ENCODE measurements around the gene PRODH.
"Not testable (repeated sequence)": the region's sequence is repeated elsewhere in the genome, so short reads cannot be mapped to it uniquely, and the experiment has no call there.

PRODH gene, protein sequence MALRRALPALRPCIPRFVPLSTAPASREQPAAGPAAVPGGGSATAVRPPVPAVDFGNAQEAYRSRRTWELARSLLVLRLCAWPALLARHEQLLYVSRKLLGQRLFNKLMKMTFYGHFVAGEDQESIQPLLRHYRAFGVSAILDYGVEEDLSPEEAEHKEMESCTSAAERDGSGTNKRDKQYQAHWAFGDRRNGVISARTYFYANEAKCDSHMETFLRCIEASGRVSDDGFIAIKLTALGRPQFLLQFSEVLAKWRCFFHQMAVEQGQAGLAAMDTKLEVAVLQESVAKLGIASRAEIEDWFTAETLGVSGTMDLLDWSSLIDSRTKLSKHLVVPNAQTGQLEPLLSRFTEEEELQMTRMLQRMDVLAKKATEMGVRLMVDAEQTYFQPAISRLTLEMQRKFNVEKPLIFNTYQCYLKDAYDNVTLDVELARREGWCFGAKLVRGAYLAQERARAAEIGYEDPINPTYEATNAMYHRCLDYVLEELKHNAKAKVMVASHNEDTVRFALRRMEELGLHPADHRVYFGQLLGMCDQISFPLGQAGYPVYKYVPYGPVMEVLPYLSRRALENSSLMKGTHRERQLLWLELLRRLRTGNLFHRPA

DNA sequence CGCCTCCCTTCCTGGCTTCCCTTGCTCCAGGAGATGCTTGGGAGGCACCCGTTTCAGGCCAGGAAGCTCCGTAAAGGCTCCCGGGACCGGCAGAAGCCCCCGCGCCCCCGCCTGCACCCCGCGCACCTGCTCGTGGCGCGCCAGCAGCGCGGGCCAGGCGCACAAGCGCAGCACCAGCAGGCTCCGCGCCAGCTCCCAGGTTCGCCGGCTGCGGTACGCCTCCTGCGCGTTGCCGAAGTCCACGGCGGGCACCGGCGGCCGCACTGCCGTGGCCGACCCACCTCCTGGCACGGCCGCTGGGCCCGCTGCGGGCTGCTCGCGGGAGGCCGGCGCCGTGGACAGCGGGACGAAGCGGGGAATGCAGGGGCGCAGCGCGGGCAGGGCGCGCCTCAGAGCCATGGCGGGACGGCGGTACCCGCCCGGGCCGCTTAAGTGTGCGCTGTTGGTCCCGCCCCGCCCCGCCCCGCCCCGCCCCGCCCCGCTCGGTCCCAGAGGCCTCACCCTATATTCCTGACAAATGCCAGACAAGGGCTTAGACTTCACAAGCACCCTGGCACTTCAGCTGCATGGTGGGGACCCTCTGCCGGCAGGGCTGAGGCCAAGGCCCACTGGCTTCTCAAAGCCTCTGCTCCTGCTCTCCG lies at the start of gene PRODH:
TSS of gene PRODH (minus strand) at position 405 of the 641 bp plus-strand sequence. CDS start at position 399, 6 bp downstream.
- no peak for DNase-seq

DNA sequence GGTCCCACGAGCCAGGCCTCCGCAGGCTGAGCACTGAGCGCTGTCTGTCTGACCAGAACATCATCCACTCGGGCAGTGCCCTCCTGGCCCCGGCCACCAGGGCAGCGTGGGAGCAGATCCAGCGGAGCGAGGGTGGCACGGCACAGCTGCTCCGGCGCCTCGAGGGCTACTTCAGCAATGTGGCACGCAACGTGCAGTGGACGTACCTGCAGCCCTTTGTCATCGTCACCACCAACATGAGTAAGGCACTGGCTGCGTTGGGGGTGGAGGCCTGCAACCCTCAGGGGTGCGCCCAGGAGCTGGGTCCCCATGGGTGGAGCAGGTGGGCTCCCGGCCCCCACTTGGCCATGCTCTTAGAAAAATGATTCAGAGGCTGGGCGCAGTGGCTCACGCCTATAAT lies 49.7 kb upstream of the PRODH start:
- DNase-seq = no peak

DNA sequence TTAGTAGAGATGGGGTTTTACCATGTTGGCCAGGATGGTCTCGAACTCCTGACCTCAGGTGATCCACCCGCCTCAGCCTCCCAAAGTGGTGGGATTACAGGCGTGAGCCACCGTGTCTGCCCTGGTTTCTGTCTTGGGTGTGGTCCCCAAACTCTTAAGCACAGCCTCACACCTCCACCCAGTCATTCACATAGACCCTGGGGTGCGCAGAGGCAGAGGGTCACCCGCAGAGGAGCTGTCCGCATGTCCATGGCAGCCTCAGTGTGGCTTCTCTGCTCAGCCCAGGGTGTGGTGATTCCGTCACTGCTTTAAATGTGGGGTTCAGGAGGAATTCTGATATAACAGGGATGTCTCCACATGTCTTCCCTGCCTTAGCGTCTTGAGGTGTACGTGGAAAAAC lies 48.5 kb upstream of the PRODH start:
- no peak for DNase-seq

DNA sequence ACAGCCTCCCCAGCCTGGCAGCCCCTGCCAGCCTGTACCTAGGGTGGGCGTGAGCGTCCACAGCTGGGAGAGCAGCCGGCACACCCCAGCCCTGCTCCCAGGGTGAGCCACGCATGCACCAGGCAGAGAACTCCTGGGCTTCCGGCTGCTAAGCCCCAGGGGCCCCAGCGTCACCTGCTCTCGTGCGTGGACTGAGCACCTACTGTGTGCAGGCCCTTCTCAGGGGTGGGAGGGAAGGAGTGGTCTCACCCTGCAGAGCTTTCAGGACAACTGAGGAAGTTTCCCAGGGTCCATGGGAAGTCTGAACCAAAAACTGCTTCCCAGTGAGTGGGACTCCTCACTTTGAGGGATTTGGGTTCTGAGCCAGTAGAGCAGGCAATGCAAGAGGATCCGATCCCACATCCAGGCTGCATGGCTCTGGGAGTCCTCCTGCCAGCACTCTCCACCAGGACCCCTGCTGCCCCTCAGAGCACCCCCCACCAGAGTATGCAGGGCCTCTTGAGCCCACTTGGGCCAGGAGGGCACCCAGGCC lies 47.1 kb upstream of the PRODH start:
- DNase-seq = no peak

DNA sequence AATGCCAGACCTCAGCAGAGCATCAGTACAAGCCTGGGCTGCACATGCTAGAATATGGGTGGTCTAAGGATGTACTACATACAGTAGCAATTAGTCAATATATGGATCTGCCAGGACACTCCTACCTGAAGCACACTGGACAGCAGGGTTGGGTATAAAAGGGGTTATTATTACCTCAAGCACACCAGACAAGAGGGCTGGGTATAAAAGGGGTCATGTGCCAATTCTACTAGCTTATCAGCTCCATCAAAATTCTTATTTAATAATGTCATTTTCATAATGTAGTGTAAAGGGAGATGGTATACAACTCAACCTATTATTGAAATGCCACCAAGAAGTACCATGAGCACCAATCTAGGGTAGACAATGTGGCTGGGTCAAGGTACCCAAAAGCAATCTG lies 44.7 kb upstream of the PRODH start:
- DNase-seq = no peak

DNA sequence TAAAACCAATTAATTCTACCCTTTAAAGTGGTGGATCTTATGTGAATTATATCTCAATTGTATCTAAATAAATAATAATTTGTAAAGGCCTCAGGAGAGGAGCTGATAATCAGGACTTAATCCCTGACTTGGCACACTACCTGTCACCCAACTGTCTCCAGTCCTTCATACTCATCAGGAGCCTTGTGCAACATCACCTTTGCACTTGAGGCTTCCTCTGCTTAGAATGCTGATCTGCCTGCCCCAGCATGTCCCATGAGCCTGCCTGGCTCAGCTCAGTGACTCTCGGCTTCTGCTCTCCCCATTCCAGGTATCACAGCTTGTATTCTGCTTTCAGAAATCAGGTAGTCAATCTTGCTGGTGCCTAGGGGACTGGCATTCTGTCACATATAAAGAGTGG lies 43.9 kb upstream of the PRODH start:
- no peak for DNase-seq

DNA sequence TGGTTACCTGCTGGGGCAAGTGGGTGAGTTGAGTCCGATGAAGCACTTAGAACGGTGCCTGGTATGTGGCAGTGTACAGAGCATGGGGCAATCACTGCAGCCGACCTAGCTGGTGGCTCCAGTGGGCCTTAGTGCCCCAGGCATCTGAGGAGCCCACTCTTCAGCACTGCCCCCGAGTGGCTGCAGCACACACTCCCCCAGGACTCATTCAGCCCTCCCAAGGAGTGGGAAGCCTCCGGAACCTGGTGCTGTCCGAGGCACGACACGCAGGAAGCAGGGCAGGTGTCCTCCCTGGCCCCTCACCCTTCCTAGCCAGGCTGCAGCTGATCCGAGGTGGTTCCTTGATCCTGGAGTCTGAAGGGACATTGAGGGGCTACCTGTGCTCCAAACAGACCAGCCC lies 42.4 kb upstream of the PRODH start:
- no peak for DNase-seq

DNA sequence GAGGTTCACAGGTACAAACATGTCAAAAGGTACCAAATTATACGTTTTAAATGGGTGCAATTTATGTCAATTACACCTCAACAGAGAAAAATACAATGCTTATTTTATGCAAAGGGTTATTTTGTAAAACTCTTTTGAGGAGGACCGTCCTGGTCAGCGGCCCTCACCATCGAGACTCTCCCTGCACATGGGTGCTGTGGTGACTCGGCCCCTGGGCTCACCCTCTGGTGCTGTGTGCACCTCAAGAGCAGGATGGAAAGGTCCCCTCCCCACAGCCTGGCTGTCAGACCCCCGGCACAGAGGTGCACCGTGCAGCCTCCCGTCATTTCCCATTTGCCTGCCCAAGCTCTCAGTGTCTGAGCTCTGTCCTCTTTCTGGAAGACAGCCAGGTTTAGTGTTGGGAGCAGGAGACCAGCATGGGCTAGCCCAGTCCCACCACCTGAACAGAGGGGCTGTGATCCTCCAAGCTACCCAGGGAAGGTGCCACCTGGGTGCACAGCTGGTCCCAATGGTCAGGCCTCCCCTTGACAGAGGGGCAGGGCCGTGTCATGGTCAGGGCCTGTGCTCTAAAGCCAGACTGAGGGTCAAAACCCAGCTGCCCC lies 41.8 kb upstream of the PRODH start:
- DNase-seq = no peak

DNA sequence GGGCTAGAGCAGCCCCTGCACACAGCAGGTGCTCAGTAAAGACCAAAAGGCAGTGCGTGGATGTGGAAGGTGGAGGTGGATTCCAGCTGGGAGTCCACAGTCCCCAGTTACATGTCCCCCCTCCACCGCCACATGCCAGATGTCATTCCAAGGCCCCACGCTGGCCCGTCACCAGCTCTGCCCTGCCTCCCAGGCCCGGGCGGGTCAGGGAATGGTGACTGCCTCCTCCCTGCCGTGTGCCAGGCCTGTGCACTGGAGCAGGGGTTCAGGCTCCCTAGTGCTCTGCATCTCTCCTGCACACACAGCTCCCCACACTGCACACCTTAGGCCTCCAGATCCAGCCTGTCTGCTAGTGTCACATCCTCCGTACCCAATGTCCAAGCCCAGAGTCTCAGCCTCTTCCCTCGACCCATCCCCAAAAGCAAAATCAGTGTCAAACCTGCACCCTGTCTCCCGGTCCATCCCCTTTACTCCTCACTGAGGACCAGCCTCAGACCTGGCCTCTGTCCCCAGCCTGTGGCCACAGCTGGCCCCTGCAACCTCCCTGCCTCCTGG lies 40.2 kb upstream of the PRODH start:
- no peak for DNase-seq

DNA sequence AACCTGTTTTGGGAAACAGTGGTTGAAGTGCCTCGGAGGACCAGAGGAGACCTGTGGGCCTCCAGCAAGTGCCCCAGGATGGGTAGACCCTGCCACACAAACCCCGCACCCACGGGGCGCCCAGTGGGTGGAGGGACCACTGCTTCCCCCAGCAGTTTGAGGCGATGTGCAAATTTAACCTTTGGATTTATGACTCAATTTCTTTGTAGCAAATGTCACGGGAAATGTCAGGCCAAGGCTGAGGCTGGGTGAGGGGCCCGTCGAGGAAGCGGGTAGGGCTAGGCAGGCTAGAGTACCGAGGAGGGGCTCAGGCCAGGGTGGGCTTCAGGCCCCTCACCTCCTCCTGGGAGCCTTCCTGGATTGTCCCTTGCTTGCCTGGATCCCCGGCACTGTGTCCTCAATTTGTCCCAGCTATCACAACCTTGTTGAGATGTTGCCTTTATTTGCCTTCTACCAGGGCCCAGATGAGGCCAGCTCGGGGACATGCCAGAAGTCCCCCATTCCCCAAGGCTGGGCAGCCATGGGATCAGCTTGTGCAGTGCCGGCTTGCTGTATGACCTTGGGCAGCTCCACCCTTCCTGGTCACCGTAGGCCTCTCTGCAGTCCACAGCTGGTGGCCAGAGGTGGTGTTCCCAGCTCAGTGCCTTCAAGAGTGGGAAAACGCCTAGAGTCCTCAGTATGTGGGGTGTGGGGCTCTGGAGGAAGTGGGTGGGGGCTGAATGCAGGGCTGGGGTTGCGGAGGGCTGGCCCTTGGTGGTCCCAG lies 39.5 kb upstream of the PRODH start:
- DNase-seq = no peak

DNA sequence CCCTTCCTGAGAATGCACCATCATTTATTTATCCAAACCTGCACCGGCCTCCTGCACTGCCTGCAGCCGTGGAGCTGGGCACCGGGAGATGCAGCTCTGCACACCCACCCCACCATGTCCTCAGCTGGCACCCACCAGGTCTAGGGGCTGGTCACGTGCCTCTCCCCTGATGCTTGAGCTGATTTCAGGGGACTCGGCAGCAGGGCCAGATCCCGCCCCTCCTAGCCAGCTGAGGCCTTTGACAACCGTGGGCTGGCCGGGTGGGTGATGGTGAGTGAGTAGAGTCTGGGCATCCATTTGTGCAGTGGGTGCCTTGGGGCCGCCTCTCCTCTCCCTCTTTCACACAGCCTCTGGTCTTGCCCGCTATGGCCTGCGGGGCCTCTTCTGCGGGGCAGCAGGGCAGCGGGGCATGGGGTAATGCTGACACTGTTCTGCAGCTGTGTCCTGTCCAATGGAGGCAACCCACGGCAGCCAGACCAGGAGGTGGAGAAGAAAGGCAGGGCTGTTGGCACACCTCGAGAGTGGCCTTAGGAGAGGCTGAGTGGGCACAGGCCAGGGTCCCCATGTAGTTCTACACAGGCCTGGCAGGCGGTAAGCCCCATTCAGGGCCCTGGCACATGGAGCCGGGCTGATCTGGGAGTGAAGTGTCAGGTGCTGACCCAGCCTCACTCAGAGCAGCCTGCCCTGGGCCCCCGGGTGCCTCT lies 38.5 kb upstream of the PRODH start:
- no peak for DNase-seq

DNA sequence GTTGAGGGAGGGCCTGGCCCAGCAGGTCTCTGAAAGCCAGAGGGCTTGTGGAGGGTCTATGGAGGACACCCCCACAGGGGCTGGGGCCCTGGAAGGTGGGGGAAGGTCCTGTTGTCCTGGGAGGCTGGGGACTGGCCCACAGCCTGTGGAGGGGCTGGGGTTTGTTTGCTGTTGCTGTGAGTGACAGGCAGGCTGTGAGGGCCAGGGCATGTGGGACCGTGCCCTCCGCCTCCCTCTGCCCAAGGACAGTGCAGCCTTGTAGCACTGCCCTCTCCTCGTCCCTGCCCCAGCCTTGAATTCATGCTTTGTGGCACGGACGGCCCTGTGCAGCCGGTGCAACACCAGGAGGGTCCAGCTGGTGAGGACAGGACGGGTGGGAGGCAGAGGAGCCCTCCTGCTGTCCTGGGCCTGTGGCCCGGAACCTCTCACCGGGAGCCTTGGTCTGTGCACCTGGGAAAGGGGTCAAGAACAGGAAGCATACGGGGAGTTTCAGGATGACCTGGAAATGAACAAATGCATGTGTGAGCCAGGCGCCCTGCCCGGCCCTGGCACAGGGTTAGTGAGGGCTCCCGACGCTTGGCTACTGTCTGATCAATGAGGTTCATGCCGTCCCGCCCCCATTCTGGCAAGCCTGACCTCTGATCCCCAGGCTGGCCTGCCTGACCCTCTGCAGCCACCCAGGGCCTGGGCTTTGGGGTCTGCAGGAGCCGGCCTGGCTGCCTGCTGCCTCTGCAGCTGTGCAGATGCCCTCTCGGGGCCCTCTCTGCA lies 37.4 kb upstream of the PRODH start:
- no peak for DNase-seq

DNA sequence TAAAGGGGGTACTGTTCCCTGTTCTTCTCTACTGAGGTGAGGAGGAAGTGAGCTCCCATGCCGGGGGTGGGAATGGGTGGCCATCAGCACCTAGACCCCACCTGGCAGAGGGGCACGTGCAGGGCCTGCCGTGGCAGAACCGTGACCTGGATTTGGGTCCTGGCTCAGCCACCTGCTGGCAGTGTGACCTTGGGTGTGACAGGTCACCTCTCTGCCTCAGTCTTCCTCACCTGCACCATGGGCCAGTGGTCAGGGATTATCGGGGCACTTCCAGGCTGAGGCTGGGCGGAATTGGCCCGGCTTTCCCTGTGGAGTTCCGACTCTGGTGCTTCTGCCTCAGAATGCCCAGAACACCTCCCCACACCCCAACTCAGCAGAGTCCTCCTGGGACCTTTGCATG lies 36.5 kb upstream of the PRODH start:
- not testable (repeated sequence) for DNase-seq

DNA sequence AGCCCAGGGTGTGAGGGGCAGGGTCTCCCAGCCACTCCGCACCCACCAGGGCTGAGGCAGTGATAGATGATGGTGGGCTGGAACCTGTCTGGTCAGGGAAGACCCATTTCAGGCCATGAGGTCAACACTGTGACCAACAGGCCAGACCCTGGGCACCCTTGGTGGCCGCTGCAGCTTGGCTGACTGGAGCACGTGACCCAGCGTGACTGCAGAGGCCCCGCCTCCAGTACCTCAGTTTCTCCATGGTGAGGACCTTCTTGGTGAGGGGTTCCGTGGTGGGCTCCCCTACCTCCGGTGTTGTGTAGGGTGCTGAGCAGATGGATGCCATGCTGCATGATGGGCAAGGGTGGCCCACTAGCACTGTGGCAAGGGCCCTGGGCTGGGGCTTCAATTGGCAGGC lies 35.9 kb upstream of the PRODH start:
- DNase-seq = not testable (repeated sequence)

DNA sequence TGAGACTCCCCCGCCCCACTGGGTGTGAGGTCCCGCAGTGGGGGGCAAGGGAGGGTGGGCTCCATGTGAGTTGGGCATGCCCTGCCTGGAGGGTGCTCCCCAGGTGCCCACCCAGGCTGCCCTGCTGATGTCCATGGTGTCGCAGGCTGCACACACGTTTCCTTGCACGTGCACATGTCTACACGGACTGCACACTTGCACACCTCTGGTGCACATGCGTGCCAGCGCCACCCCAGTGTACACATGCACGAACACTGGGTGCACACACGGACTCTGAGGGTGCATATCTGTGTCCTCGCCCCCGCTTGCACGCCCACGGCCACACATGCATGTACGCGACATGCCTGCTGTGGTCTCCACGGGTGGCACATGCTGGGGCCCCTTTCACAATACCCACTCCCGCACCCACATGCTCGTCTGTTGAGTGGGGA lies 35.2 kb upstream of the PRODH start:
- no peak for DNase-seq

DNA sequence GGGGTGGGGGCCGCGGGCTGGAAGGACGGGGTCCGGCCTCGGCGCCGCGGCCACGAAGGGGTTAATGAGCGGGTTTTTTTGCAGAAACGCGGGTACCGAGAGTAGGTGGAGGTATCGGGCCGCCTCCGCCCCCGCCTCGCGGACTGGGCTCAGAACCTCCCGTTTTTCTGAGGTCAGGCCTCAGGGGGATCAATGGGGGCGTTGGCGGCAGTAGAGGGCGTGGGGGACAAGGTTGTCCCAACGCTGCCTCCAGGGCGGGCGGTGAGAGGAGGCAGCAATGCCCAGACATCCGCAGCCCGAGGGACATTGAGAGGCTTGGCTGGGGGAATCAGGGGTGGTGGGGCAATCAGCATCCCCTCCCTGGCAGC lies 34.8 kb upstream of the PRODH start:
- DNase-seq = no peak

DNA sequence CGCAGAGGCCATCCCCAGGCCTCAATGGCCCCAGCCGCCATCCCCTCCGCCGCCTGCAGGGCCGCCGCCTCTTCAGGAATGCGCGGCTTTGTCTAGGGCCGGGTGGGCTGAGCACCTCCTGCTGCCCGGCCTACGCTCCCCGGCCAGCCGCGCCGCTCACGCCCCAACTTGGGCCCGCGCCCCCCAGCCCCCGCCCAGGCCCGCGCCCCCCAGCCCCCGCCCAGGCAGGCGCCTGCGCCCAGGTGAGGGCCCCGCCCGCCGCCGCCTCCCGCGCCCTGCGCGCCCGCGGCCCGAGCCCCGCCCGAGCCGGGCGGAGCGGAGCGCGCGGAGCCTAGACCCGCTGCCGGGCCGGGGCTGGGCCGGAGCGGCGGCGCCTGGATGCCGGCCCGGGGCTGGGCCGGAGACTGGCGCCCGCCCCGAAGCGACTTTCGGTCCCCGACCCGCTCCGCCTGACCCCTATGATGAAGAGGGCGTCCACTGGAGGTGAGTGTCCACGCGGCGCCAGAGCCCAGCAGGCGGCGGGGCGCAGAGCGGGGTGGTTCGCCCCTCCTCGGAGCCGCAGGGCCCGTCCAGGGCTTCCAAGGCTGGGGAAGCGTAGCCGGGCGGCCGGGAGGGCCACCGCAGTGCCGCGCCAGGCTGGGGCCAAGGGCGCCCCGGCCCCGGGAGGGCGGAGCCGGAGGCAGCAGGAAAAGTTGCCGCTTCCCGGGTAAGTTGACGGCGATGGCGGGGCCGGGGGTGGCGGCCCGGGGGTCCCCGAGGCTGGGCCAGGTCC lies 34.3 kb upstream of the PRODH start:
- DNase-seq = peak; percentile 15

DNA sequence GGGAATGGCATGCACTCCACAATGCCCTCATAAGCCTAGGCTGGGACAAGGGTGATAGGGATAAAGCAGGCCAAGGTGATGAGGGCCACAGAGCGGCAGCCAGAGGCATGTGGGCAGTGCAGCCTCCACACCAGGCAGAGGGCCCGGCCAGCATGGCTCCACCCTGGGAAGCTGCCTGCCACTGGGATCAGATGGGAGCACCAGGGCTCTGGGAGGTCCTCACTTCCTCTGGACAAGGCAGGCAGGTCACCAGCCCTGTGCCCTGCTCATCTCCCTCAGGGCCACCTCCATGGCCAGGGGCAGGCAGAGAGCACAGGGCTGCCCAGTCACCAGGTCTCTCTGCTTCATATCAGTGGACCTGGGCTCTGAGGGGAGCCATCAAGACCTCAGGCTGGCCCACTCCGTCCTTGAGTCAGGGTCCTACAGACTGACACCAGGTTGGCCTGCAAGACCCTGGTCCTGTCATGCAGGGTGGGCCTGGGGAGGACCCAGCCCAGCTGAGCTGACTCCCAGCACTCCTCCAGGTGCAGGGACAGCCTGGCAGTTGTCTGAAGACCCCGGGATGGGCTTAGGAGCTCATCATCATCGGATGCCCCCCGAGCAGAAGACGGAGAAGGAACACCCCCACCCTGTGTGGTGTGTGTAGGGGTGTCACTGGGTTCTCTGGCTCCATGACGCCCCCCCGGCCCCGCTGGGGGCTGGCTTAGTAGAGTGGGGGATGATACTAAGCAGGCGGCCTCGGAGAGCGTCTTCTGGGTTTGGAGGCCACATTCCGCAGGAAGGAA lies 33.3 kb upstream of the PRODH start:
- DNase-seq = not testable (repeated sequence)
